ENCODE data around the gene APBA2.

Gene APBA2

DNA sequence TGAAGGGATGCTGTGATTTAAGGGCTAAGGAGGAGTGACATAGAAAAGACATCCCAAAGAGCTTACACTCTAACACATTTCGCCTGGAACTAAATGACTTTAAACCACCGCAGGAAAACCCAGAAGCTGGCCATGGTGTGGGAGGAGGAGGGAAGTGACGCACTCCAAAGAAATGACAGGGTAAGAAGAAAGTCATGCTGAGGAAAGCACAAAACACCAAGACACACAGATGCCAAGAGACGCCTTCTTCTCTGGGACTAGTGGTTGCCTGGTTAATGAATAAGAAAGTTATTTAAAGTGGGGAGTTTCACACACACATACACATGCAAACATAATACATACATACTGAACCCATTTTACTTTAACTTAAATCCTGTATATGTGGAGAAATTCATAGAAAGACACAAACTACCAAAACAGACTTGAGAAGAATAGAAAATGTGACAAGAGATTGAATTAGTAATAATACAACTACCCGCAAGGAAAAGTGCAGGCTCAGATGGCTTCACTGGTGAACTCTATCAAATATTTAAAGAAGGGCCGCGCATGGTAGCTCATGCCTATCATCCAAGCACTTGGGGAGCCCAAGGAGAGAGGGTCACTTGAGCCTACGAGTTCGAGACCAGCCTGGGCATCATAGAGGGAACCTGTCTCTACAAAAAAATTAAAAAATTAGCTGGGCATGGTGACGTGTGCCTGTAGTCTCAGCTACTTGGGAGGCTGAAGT lies 258.3 kb downstream of the APBA2 start:
- no peaks in the 10 kb centered on the region for H4K20me1 ChIP-seq (ENCODE audit: insufficient read depth, low read length)
- H3K9ac ChIP-seq (ENCODE audit: low read depth, low read length) = no peak overlapping the region
- no peak overlapping the region for H3K4me2 ChIP-seq (ENCODE audit: insufficient read depth, low read length)
- no peak overlapping the region for H3K4me3 ChIP-seq (ENCODE audit: low read depth in 1 of 2, low read length in 2 of 2)
- H3K4me1 ChIP-seq (ENCODE audit: insufficient read depth, low read length) = 0 out of 2 replicates have a peak, but pooled peaks cover 3% of the 10 kb centered on the region
- H3K36me3 ChIP-seq (ENCODE audit: insufficient read depth, low read length) = no peaks in the 10 kb centered on the region
- no peaks in the 10 kb centered on the region for H3K9me3 ChIP-seq (ENCODE audit: insufficient read depth, low read length, severe bottlenecking)
- DNase-seq (no peak), ATAC-seq (ENCODE audit: insufficient read depth, low read depth) (no peak)
- H3K27me3 ChIP-seq (ENCODE audit: insufficient read depth, low read length, poor library complexity) = peaks cover 7% of the 10 kb centered on the region
- no peak overlapping the region for H2AFZ ChIP-seq (ENCODE audit: low read depth, low read length)
- H3K27ac ChIP-seq (ENCODE audit: low read length) = no peak overlapping the region
- no peak for TF ChIP-seq CTCF (IDR thresholded peaks at IDR 0.05; ENCODE audit: borderline replicate concordance, extremely low read depth, low read length, poor library complexity, severe bottlenecking)
- TF ChIP-seq EZH2 (IDR thresholded peaks at IDR 0.05; ENCODE audit: borderline replicate concordance, low read depth, low read length, severe bottlenecking) = no peak
- H3K79me2 ChIP-seq (ENCODE audit: insufficient read depth, low read length) = no peaks in the 10 kb centered on the region

DNA sequence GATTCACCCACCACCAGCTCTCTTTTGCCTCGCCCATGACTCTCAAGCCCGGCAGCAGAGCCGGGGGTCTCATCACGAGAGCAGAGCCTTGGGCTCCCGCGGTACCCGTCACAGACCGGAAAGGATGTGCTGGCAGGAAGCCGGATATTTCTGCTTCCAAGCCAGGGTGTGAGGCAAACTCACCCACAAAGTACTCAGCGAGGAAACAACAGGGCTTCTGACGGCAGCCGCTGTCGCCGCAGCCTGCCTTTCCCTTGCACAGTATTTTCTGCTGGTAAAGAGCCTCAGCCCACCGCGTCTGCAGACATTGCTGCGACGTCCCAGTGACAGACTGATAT lies 263.9 kb downstream of the APBA2 start:
- Histone ChIP-seq H3K27ac (ENCODE audit: low read length) (no peak overlapping the region), H3K9ac (ENCODE audit: low read depth, low read length) (no peak overlapping the region), H4K20me1 (ENCODE audit: insufficient read depth, low read length) (no peaks in the 10 kb centered on the region), H3K27me3 (ENCODE audit: insufficient read depth, low read length, poor library complexity) (no peaks in the 10 kb centered on the region), H3K4me1 (ENCODE audit: insufficient read depth, low read length) (no peaks in the 10 kb centered on the region), H3K4me2 (ENCODE audit: insufficient read depth, low read length) (no peak overlapping the region), H3K36me3 (ENCODE audit: insufficient read depth, low read length) (no peaks in the 10 kb centered on the region), H3K79me2 (ENCODE audit: insufficient read depth, low read length) (no peaks in the 10 kb centered on the region), H3K4me3 (ENCODE audit: low read depth in 1 of 2, low read length in 2 of 2) (no peak overlapping the region), H3K9me3 (ENCODE audit: insufficient read depth, low read length, severe bottlenecking) (no peaks in the 10 kb centered on the region), H2AFZ (ENCODE audit: low read depth, low read length) (no peak overlapping the region)
- no peak for ATAC-seq (ENCODE audit: insufficient read depth, low read depth)
- TF ChIP-seq EZH2 (IDR thresholded peaks at IDR 0.05; ENCODE audit: borderline replicate concordance, low read depth, low read length, severe bottlenecking) (no peak), CTCF (IDR thresholded peaks at IDR 0.05; ENCODE audit: borderline replicate concordance, extremely low read depth, low read length, poor library complexity, severe bottlenecking) (no peak)
- no peak for DNase-seq

DNA sequence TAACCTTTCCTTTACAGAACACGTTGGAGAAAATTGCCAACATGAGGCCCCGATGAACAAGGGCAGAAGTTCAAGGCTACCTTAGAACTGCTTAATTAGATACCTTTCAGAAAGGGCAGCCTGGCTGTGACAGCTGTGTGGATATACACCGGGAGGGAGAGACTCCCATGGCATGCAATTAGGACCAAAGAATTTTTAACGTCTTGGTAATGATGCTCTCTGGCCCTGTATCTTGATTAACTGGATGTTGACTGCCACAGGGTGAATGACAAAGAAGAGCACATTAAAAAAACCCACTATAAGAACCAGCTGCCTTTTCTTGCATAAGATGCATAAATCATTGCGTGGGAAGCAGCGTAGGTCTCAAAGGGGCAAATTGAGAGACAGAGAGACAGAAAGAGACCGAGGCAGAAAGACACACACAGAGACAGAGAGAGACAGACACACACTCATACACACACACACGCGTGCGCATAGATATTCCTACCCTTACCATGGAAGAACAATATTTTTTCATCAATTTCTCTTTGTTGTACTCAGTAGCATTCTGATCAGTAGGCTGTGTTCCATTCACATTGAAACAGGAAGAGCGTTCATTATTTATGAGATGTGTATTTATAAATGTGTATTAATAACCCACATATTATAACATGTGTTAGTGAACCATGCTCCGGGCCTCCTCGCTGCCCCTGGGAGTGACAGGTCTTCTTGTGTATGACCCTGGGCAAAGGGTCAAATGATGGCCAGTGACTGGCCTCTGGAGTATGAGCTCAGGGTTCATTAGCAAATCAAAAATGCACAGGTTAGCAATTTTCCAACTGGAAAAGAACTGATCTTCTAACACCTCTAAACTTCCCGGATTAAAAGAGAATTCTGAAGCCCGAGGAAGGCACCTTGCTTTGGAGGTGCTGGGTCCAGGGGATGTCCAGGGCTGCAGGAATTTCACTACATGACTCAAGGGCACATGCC lies 265.0 kb downstream of the APBA2 start:
- DNase-seq (no peak), ATAC-seq (ENCODE audit: insufficient read depth, low read depth) (no peak)
- no peak for TF ChIP-seq EZH2 (IDR thresholded peaks at IDR 0.05; ENCODE audit: borderline replicate concordance, low read depth, low read length, severe bottlenecking)
- TF ChIP-seq CTCF (IDR thresholded peaks at IDR 0.05; ENCODE audit: borderline replicate concordance, extremely low read depth, low read length, poor library complexity, severe bottlenecking) = no peak
- no peak overlapping the region for H3K27ac ChIP-seq (ENCODE audit: low read length)
- no peaks in the 10 kb centered on the region for H4K20me1 ChIP-seq (ENCODE audit: insufficient read depth, low read length)
- no peaks in the 10 kb centered on the region for H3K79me2 ChIP-seq (ENCODE audit: insufficient read depth, low read length)
- no peak overlapping the region for H3K4me2 ChIP-seq (ENCODE audit: insufficient read depth, low read length)
- H3K36me3 ChIP-seq (ENCODE audit: insufficient read depth, low read length) = no peaks in the 10 kb centered on the region
- H3K4me3 ChIP-seq (ENCODE audit: low read depth in 1 of 2, low read length in 2 of 2) = no peak overlapping the region
- no peak overlapping the region for H2AFZ ChIP-seq (ENCODE audit: low read depth, low read length)
- no peaks in the 10 kb centered on the region for H3K4me1 ChIP-seq (ENCODE audit: insufficient read depth, low read length)
- H3K27me3 ChIP-seq (ENCODE audit: insufficient read depth, low read length, poor library complexity) = no peaks in the 10 kb centered on the region
- no peak overlapping the region for H3K9ac ChIP-seq (ENCODE audit: low read depth, low read length)
- no peaks in the 10 kb centered on the region for H3K9me3 ChIP-seq (ENCODE audit: insufficient read depth, low read length, severe bottlenecking)

All from DND-41 (cell line).